Kidney glomerular epithelial cell (primary cell): ENCODE data around the gene ULK1.

Experiments used
- DNase-seq: peaks from one replicate; lab custom pipeline; 2025; lab: John Stamatoyannopoulos, UW

Gene ULK1

DNA sequence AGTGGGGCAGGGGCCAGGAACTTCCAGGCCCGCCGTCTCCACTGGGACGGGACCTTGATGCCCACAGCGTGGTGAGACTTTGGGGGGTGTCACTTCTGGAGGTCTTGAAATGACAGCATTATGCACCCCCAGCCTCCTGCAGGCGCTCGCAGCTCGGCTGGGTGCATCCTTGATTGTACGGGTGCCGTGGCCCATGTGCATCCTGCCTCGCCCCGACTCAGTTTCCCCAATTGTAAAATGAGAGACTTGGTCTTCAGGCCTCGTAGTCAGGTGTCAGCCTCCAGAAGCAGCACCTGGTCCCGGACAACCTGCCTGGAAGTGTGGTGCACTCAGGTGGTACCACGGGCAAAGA lies 25.7 kb downstream of the ULK1 start:
- DNase-seq, result no peak

DNA sequence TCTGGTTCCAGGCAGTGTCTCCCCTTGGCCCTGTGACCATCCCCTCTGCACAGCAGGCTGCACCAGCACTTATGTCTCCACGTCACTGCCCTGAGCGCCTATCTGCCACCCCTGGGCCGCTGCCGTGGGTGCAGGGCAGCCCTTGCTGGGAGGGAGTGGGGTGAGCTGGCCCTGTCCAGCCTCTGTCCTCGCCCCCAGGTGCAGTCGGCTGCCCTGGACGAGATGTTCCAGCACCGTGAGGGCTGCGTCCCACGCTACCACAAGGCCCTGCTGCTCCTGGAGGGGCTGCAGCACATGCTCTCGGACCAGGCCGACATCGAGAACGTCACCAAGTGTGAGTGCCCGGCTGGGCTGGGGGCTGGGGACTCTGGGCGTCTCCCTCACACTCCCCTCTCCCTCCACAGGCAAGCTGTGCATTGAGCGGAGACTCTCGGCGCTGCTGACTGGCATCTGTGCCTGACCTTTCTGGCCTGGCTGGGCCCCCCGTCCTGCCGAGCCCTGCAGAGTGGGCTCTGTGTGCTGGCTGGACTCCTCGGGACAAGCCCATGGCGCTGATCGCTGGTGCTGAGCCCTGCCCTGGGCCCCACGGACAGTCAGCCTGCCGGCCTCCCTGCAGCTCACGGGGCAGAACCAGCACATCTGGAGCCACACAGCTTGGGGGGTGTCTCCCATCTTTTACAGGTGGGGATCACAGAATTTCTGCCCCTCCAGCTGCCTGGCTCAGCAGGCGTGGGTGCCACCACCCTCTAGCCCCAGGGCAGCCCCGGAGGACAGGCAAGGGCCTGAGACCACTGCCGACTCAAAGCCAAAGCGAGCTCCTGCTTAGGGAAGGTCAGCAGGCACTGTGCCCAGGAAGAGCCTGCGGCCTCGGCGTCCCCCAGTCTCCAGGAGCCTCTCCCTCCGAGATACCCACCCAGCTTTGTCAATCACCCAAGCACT lies 26.7 kb downstream of the ULK1 start:
- DNase-seq, result no peak

DNA sequence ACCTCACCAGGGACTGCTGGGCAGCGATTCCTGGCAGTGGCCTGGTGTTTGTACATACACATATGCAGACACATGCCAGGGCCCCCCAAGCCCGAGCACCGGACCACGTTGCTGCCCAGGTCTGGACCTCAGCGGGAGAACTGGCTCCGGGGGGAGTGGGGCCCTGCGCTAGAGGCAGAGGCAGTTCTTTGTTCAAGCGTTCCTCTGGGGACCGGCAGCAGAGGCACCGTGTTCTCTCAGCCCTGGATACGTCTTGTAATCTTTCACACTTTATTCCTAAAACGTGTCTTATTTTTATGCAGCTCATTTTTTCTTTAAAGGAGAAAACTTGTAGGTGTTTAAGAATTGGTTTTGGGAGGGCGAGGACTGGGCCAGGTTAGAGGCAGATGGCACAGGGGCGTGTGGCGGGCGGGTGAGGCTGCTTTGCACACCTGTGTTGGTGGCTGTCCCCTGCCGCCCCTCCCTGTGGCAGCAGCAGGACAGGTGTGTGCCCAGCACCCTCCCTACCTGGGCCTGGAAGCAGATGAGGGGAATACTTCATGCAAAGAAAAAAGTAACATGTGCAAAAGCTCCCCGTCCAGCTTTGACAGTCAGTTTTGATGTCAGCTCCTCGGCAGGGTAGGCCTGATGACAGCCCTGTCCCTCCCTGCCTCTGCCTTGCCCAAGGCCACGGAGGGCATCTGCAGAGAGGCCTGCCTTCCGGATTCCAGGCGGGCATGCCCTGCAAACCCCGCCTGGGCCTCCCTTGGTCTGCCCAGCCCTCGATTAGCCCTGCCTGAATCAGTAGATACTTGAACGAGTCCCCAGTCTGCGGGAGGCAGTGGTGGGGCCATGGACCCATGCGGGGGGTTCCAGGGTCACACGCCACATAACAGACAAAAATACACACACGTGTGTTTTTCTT lies 27.7 kb downstream of the ULK1 start:
- no peak for DNase-seq

GRCh38 chr12:131922772-131923171 lies 28.4 kb downstream of the ULK1 start:
- DNase-seq, result no peak

GRCh38 chr12:131923260-131923659 lies 28.8 kb downstream of the ULK1 start:
- DNase-seq, result no peak

DNA sequence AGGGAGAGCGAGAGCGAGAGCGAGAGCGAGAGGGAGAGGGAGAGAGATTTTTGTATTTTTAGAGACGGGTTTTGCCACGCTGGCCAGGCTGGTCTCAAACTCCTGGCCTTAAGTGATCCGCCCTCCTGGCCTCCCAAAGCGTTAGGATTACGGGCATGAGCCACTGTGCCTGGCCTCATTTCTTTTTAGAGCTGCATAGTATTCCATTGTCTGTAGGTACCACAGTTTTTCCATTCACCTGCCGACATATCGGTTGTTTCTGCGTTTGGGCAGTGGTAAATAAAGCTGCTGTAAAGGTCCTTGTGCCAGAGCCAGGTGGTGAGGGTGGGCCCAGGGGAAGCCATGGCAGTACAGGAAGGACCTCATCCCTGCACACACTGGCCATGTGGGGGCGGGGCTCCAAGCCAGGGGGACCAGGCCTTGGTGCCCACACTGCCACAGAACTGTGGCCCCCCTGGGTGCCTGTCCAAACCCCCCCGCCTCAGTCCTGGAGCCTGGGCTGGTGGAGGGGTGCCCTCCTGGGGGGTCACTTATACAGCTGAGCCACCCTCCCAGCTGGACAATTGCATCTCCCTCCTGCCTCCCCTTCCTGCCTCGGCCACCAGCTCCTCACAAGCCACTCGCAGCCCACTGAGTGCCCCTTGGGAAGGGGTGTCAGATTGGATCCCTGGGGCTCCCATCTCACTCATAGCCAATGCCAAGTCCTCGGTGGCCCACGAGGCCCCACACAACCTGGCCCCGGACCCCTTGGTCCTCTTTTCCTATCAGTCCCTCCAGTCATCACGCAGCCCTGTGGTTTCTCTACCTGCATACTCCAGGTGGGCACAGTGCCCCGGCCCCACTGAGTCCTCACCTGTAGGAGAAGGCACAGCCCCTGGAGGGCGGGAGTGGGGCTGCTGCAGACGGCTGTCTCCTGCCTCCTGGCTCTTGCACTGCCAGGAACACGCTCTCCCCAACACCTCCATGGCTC lies 33.0 kb downstream of the ULK1 start:
- DNase-seq, result no peak

- DNase-seq, result no peak
These were observed 33.8 kb downstream of the ULK1 start for GRCh38 chr12:131928080-131928710.

- peak; percentile 80 for DNase-seq
These were observed 34.5 kb downstream of the ULK1 start, which contains the start of gene PUS1 for GRCh38 chr12:131928711-131929580. Gene PUS1, plus strand, starts transcription at chr12:131929276. Its CDS starts 447 bp downstream, at chr12:131929723.

- peak; percentile 22 for DNase-seq
These were observed 35.4 kb downstream of the ULK1 start for GRCh38 chr12:131929581-131930456.

DNA sequence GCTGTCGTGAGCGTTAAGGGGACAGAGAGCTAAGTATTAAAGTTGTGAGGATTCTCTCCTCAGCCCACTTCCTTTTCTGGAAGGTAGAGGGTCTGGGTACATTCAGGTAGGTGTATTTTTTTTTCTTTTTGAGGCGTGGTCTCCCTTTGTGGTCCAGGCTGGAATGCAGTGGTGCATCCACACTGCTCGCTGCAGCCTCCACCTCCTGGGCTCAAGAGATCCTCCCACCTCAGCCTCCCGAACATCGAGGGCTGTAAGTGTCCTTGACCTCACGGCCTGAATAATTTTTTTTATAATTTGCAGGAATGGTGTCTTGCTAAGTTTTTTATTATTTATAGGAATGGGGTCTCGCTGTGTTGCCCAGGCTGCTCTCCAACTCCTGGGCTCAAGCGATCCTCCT lies 36.1 kb downstream of the ULK1 start:
- no peak for DNase-seq

- DNase-seq, result no peak
These were observed 39.0 kb downstream of the ULK1 start for GRCh38 chr12:131933387-131933786.

- DNase-seq, result no peak
These were observed 40.1 kb downstream of the ULK1 start for GRCh38 chr12:131934535-131934934.

- no peak for DNase-seq
These were observed 43.7 kb downstream of the ULK1 start for GRCh38 chr12:131938082-131938481.

GRCh38 chr12:131939007-131939406 lies 44.6 kb downstream of the ULK1 start:
- DNase-seq, result no peak

DNA sequence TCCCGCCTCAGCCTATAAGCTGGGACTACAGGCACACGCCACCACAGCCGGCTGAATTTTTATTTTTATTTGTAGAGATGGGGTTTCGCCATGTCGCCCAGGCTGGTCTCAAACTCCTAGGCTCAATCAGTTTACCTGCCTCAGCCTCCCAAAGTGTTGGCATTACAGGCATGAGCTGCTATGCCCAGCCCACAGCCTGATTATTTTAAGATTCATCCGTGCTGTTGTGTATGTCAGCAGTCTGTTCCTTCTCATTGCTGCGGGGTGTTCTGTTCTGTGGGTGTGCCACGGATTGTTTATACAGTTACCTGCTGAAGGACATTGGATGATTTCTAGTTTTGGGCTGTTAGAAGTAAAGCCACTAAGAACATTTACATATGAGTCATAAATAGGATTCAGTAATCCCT lies 45.7 kb downstream of the ULK1 start:
- no peak for DNase-seq

GRCh38 chr12:131941116-131941986 lies 46.9 kb downstream of the ULK1 start:
- no peak for DNase-seq

DNA sequence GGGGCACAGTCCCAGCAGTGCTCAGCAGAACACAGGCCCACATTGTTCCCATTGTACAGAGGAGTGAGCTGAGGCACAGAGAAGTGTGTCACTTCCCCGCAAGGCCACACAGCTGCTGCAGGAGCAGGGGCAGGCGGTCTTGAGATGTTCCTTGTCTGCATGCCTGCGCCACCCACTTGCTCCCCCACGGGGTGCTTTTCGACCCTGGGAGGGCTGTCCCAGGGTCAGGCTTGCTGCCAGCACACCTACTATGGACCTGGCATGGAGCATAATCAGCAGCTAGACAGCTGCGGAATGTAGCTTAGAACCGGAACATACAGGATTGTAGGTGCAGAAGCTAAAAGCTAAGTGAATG lies 47.5 kb downstream of the ULK1 start:
- DNase-seq, result no peak

DNA sequence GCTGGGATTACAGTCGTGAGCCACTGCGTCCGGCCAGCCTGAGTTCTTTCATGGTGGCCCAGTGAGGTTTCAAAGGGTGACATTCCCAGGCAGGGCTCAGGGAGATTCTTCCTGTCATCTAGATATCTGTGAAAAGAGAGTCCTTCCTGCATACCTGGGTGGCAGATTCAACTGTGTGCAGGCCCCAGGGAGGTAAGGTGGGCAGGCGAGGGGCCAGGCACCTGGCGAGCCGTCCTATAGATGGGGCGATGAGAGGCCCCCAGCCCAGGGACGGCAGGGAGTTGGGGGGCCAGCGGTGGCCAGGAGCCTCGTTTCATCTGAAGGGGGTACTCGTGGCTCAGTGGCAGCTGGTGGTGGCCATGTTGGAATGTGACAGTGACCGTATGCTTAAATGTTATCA lies 48.2 kb downstream of the ULK1 start:
- DNase-seq, result no peak
